Activated naive CD4-positive, alpha-beta T cell treated with anti-CD3 and anti-CD28 coated beads, Interleukin-2, amount 50 U/mL, for 24 hours (primary cell): ENCODE measurements around the gene TMEM252.

ENCODE experiments used
- H3K27ac Mint-ChIP-seq: one replicate; pipeline ENCODE4 v1.8.0; 2021; ENCODE audit warnings: mild to moderate bottlenecking, mixed read lengths
- H3K27me3 Mint-ChIP-seq: one replicate; pipeline ENCODE4 v1.8.0; 2021; ENCODE audit warnings: mixed read lengths
- H3K36me3 Mint-ChIP-seq: one replicate; pipeline ENCODE4 v1.8.0; 2021; ENCODE audit warnings: mixed read lengths
- H3K4me1 Mint-ChIP-seq: one replicate; pipeline ENCODE4 v1.8.0; 2021; ENCODE audit warnings: mixed read lengths
- H3K4me3 Mint-ChIP-seq: one replicate; pipeline ENCODE4 v1.8.0; 2021; ENCODE audit warnings: mild to moderate bottlenecking, mixed read lengths
- H3K9me3 Mint-ChIP-seq: one replicate; pipeline ENCODE4 v1.8.0; 2021; ENCODE audit warnings: mixed read lengths

TMEM252 gene

DNA sequence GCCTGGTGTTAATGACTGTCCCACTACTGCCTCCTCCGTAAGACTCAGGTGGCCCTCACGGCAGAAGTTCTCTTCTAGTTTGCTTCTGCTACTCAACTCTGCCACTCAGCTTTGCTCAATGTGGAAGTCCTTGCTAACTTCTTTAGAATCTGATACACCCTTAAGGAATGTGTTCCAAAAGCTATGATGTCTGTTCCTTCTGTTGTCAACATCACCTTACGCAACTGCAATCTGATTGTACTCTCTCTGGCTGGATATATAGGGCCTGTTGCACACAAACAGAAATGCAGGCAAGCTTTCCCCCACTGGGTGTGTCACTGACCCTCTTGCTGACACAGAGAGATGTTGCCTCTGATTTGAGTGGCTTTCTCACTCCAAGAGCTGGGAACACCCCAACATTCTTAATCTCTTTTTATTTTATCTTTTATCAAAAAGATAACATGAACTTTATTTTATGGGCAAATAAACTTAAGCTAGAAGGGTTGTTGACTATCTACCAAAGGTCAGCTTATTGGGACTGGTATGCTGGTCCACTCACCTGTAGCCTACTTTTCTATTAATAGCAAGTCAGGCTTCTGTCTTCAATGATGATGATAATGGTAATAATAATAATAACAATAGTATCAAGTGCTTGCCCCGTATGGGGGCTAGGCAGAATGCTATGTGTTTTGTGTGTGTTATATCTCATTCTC lies 25.2 kb downstream of the TMEM252 start:
- H3K9me3 Mint-ChIP-seq = peaks cover 10% of the 10 kb centered on the region
- no peak overlapping the region for H3K4me3 Mint-ChIP-seq
- H3K36me3 Mint-ChIP-seq = no peaks in the 10 kb centered on the region
- H3K4me1 Mint-ChIP-seq = no peaks in the 10 kb centered on the region
- no peak overlapping the region for H3K27ac Mint-ChIP-seq
- peaks cover 8% of the 10 kb centered on the region for H3K27me3 Mint-ChIP-seq

DNA sequence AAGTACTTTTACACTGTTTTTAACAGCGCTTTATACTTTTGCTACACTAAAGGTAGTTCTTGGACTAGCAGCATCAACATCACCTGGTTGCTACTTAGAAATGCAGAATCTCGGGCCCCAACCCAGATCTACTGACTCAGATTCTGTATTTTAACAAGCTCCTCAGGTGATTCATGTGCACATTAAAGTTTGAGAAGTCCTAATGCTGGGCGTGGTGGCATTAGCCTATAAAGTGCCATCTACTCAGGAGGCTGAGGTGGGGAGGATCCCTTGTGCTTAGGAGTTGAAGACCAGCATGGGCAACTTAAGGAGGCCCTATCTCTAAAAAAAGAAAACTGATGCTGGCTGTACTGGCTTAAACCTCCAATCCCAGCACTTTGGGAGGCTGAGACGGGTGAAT lies 26.7 kb downstream of the TMEM252 start:
- Mint-ChIP-seq H3K4me3 (no peak overlapping the region), H3K27ac (no peak overlapping the region), H3K36me3 (no peaks in the 10 kb centered on the region), H3K27me3 (peaks cover 7% of the 10 kb centered on the region), H3K9me3 (peaks cover 10% of the 10 kb centered on the region), H3K4me1 (no peaks in the 10 kb centered on the region)

DNA sequence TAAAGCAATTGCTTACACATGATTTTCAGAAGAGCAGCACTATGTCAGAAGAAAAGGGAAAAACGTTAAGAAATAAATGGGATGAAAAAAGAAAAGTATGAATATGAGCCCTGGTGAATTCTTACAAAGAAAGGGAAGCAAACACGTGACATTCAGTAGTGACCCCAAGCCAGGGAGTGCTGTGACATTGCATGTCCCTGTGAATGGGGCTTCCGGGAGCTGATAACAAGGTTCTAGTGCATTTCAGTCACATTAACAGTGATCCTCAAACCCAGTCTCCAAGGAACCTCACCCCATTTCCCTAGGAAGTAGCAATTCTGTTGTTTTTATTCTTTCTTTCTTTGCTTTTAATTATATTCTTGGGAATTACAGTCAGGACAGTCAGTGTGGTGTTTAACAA lies 27.3 kb downstream of the TMEM252 start:
- no peak overlapping the region for H3K27ac Mint-ChIP-seq

DNA sequence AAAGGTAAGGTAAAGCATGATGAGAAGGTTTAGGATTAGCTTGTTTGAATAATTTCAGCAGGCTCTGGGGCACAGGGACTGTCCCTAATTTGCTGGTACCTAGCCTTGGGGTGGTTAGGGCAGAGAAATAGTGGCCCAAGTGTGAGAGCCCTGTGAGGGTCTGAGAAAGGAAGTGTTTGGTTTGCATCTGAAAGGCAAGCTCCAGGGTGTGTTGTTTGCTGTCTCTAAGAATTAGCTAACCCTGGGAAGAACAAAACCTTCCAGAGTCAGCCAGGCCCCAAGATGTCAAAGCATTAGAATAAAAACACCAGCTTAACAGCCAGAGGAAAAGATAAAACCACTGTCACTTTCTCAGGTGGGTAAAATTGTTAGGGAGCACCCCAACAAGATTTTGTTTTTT lies 31.0 kb downstream of the TMEM252 start:
- no peak overlapping the region for H3K4me3 Mint-ChIP-seq
- H3K27me3 Mint-ChIP-seq = no peaks in the 10 kb centered on the region
- H3K4me1 Mint-ChIP-seq = no peaks in the 10 kb centered on the region
- H3K27ac Mint-ChIP-seq = no peak overlapping the region
- no peaks in the 10 kb centered on the region for H3K36me3 Mint-ChIP-seq
- H3K9me3 Mint-ChIP-seq = no peaks in the 10 kb centered on the region

More for the DNA sequence above, 27.3 kb downstream of the TMEM252 start:
- Mint-ChIP-seq H3K9me3 (peaks cover 5% of the 10 kb centered on the region), H3K4me1 (no peaks in the 10 kb centered on the region), H3K36me3 (no peaks in the 10 kb centered on the region), H3K4me3 (no peak overlapping the region), H3K27me3 (peaks cover 4% of the 10 kb centered on the region)

DNA sequence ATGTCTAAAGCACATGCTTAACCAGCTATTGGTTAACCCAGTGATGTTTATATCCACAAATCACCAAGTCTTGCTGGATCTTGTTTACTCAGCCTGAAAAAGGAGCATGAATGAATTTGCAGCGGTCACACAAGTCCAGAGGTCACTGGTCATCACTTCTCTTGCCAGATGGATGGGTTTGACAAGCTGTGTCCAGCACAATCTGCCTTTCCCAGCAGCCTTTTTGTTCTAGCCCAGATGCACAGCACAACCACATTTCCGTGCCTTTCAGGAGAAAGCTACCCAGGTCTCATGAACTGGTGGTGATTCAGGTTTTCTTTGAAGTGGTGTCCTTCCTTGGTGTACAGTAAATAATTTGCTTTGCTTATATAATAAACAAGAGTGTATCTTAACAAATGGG lies 32.1 kb downstream of the TMEM252 start:
- Mint-ChIP-seq H3K27me3 (no peaks in the 10 kb centered on the region), H3K27ac (no peak overlapping the region), H3K9me3 (no peaks in the 10 kb centered on the region), H3K4me1 (no peaks in the 10 kb centered on the region), H3K36me3 (no peaks in the 10 kb centered on the region), H3K4me3 (no peak overlapping the region)

DNA sequence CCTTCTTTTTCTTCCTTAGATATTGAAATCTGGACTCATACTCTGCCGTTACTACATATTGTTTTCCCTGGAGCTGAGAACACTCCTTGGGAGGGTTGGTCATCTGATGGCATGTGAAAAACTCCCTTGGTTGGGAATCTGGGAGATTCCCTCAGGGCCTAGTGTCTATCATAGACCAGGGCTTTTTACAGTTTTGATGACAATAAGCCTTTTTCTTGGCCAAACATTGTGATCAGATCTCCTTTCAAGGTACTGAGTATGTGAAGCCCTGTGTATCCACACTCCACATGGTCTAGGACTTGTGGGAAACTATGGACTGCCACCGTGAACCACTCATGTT lies 32.9 kb downstream of the TMEM252 start:
- H3K9me3 Mint-ChIP-seq = no peaks in the 10 kb centered on the region
- no peak overlapping the region for H3K4me3 Mint-ChIP-seq
- no peaks in the 10 kb centered on the region for H3K4me1 Mint-ChIP-seq
- H3K27me3 Mint-ChIP-seq = no peaks in the 10 kb centered on the region
- no peak overlapping the region for H3K27ac Mint-ChIP-seq
- H3K36me3 Mint-ChIP-seq = no peaks in the 10 kb centered on the region

DNA sequence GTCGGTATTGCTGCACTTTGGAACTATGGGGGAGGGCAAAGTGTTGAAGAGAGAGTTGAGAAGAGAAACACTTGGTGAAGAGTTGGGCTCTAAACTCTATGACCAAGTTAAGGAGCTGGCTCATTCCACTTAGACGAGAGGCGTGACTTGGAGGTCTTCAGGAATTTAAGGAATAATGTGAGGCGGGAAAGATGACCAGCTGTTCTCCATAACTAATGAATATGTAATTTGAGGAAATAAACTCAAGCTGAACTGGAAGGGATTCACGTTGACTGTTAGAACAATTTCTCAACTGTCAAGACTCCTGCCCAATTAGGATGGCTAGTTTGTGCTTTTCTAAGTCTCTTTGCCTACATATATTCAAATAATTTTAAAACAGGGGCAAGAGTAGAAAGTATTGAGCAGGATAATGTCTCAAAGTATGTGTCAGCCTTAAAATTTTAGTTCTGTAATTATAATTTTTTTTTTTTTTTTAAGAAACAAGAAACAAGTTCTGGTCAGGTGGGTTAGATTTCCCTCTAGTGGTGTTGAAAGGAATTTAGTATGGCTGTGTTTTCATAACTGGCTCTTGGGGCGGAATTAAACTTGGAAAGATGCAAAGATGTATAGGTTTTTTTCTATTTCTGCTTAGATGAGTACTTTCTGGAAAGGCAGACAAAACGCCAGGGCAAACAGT lies 33.4 kb downstream of the TMEM252 start:
- Mint-ChIP-seq H3K4me3 (no peak overlapping the region), H3K9me3 (no peaks in the 10 kb centered on the region), H3K27ac (no peak overlapping the region), H3K4me1 (no peaks in the 10 kb centered on the region), H3K27me3 (no peaks in the 10 kb centered on the region), H3K36me3 (no peaks in the 10 kb centered on the region)

DNA sequence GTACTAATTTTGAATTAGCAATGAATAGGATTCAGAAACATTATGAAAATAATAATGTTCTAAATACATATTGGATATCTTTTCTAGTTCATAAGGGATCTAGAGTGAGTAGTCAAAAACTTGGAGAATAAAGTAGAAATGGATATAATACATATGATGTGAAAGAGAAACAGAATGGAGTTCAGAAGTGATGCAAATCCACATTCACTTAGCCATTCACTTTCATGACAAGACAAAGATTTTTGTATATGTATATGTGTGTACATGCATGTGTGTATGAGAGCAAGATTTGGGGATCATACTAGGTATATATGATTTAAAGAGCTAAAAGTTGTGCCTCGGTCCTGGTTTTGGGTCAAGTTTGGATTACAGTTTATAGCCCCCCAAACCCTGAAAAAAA lies 34.1 kb downstream of the TMEM252 start:
- no peak overlapping the region for H3K27ac Mint-ChIP-seq
- no peaks in the 10 kb centered on the region for H3K36me3 Mint-ChIP-seq
- no peaks in the 10 kb centered on the region for H3K9me3 Mint-ChIP-seq
- no peak overlapping the region for H3K4me3 Mint-ChIP-seq
- H3K27me3 Mint-ChIP-seq = no peaks in the 10 kb centered on the region
- H3K4me1 Mint-ChIP-seq = no peaks in the 10 kb centered on the region

DNA sequence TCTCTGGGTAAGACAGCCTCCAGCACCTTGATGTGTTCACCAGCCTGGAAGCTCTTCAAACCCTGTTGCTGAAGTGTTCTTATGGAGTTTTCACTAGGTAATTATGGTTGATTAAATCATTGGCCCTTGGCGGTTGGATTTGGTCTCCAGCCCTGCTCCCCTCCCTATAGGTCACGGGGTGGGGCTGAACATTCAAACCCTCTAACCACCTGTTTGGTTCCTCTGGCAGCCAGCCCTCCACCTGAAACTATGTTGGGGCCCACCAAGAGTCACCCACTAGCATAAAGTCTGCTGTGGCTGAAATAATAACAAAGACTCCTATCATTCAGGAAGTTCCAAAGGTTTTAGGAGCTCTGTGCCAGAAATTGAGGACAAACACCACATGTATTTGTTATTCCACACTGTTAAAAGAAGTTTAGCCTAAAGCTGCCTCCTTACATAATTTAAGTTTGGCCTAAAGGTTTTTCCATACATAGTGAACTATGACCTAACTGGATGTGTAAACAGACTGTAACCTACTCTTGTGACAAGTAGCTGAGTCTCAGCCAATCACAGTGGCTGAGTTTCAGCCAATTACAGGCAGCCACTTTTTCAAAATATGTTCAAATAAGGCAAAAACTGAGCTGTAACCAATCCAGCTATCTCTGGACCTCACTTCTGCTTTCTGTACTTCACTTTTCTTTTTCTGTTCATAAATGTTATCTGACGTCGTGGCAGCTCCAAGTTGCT lies 34.8 kb downstream of the TMEM252 start:
- Mint-ChIP-seq H3K4me3 (no peak overlapping the region), H3K36me3 (no peaks in the 10 kb centered on the region), H3K9me3 (no peaks in the 10 kb centered on the region), H3K4me1 (no peaks in the 10 kb centered on the region), H3K27ac (no peak overlapping the region), H3K27me3 (no peaks in the 10 kb centered on the region)

DNA sequence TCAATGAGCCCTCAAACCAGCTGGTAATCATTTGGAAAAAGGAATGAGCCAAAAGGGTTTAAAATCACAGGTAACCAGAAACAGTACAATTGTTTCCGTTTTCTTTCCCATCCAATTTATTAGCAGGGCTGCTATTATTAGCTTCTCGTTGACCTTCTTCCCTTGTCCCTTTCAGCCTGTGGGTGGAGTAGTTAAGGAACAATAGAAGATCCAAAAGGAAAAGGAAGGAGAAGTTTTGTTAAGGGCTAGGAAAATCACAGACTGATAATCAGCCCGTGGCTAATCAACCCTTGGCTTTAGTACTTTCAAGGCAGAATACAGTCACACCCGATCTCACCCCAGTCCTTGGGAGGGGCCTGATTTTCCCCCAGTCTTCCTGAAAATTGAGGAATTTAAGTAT lies 38.4 kb downstream of the TMEM252 start:
- no peak overlapping the region for H3K27ac Mint-ChIP-seq
- H3K27me3 Mint-ChIP-seq = peaks cover 6% of the 10 kb centered on the region
- H3K9me3 Mint-ChIP-seq = no peaks in the 10 kb centered on the region
- no peak overlapping the region for H3K4me3 Mint-ChIP-seq
- no peaks in the 10 kb centered on the region for H3K4me1 Mint-ChIP-seq
- H3K36me3 Mint-ChIP-seq = no peaks in the 10 kb centered on the region

DNA sequence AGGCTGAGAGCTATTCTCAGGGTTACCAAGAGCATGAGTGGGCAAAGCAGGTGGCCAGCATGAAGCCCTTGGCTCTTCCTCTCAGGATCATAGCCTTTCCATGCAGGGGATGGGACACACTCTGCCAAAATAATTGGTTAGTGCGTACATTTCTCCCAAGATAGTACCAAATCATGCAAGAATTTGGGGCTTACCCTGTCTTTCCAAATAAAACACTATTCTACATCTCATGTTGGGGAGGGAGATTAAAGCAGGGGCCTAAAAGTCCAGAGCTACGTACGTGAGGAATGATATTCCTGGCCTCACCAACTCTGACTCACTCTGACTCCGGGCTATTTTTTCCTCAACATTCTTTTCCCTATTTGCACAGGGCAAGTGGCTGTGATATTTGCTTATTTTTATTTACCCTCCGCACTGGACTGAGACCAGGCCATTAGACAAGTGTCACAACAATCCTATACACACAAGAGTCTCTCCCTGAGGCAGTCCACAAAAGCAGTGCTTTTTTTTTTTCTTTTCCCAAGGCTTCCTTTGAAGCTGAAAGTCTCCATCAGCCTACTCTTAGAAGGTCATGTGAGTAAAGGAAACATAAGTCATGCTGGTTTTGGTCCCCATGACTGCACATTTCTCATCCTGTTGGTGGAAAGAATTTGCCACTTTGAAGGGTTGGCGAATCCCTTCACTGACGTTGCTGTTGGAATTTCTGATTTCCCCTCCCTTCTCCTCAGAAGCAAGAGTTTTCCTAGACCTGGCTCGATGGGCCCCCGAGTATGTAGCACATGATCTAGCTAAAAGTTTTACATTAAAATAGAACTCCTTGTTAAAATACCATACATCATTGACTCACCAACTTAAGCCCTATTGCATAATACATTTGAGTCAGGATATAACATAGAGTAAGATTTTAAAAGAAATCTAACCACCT lies 40.0 kb downstream of the TMEM252 start:
- H3K27me3 Mint-ChIP-seq = peaks cover 6% of the 10 kb centered on the region

DNA sequence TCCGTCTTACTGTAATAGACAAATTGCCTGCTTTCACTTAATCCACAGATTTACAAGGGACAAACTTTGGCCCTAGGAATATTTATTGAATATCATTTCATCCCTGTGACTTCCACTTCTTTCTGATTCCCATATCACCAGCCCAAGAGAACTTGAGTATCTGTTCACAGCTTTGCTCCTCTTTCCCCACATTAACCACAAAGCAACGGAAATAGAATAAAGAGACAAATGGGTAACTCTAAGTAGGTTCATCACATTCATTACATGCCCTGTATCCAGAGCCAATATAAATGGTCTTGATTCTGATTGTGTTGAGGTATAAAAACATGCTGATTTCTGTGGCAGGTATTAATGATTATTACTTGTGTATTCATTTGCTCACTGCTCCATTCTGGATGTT lies 41.9 kb downstream of the TMEM252 start:
- no peaks in the 10 kb centered on the region for H3K36me3 Mint-ChIP-seq
- H3K4me3 Mint-ChIP-seq = no peak overlapping the region
- H3K4me1 Mint-ChIP-seq = no peaks in the 10 kb centered on the region
- H3K9me3 Mint-ChIP-seq = no peaks in the 10 kb centered on the region
- H3K27me3 Mint-ChIP-seq = peaks cover 6% of the 10 kb centered on the region
- H3K27ac Mint-ChIP-seq = no peak overlapping the region

More for the DNA sequence above, 40.0 kb downstream of the TMEM252 start:
- Mint-ChIP-seq H3K9me3 (no peaks in the 10 kb centered on the region), H3K36me3 (no peaks in the 10 kb centered on the region), H3K4me1 (no peaks in the 10 kb centered on the region), H3K4me3 (no peak overlapping the region), H3K27ac (no peak overlapping the region)

DNA sequence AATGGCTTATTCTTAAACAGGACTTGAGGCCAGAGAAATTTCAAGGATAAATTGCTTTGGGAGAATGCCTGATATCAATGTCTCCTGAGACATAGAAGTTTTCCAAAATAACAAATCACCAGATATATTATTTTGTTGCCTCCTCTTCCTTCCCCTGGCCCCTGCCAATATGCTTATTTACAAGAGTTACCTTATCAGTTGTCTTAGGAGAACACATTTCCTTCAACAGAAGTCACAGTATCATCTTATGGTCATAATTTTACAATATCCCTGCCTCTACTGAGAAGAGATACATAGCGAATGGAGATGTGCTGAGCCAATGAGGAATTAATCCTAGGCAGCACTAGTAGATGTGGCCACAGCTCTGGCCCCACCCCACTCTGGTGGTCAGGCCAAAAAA lies 43.1 kb downstream of the TMEM252 start:
- Mint-ChIP-seq H3K4me3 (no peak overlapping the region), H3K27me3 (peaks cover 8% of the 10 kb centered on the region), H3K4me1 (no peaks in the 10 kb centered on the region), H3K36me3 (no peaks in the 10 kb centered on the region), H3K27ac (no peak overlapping the region), H3K9me3 (no peaks in the 10 kb centered on the region)

DNA sequence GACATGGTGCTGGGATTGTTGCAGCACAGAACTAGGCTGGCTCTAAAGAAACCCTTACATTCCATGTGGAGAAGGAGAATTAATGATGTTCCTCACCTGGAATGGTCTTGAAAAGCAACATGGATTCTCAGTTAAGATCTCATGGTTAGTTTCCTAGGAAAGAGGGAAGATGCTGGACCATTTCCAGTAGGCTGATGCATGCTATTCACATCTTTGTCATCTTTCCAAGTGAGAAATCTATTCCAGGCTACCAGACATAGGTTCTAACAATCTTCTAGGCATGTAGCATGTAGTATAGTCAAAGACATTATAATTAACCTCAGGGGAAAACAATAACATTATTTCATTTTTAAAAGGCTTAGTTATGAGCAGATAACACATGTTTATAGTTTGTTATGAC lies 44.3 kb downstream of the TMEM252 start:
- no peak overlapping the region for H3K4me3 Mint-ChIP-seq
- H3K4me1 Mint-ChIP-seq = no peaks in the 10 kb centered on the region
- H3K27me3 Mint-ChIP-seq = peaks cover 8% of the 10 kb centered on the region
- H3K36me3 Mint-ChIP-seq = no peaks in the 10 kb centered on the region
- H3K27ac Mint-ChIP-seq = no peak overlapping the region
- no peaks in the 10 kb centered on the region for H3K9me3 Mint-ChIP-seq

DNA sequence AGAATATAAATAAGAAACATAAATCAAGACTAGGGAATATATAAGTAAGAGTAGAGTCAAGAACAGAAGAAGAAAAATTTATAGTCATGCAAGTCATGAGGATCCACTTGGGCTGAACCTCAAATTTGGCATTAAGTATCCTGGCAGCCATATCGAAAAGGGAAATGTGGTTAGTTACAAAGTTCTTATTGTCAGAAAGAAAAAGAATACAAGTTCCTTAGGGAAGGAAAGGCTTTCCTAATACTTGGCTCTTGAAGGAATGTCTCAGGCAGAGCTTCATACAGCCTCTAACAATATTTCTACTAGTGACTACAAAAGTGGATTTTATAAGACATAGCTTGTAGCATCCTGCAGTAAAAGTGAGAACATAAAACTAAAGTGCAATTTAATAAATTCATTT lies 45.4 kb downstream of the TMEM252 start:
- peaks cover 9% of the 10 kb centered on the region for H3K27me3 Mint-ChIP-seq
- no peaks in the 10 kb centered on the region for H3K36me3 Mint-ChIP-seq
- no peaks in the 10 kb centered on the region for H3K4me1 Mint-ChIP-seq
- H3K27ac Mint-ChIP-seq = no peak overlapping the region
- H3K4me3 Mint-ChIP-seq = no peak overlapping the region
- H3K9me3 Mint-ChIP-seq = no peaks in the 10 kb centered on the region
